SU-DHL-6 (cell line): Measurements from ENCODE around the gene OXCT2.

ENCODE experiments used
- H2AFZ ChIP-seq: fragments of 200-600 bp; sonication (generic); 2 replicates; pipeline ENCODE4 v1.6.1; 2014; ENCODE audit warnings: low read depth, mild to moderate bottlenecking, moderate library complexity, mixed read lengths, antibody characterized with exemption, low read length; ENCODE audit not compliant: severe bottlenecking
- H3F3A ChIP-seq: fragments of 200-600 bp; shearing (Covaris generic); 2 replicates; pipeline ENCODE4 v1.6.0; 2016; ENCODE audit warnings: antibody characterized with exemption, mild to moderate bottlenecking; ENCODE audit not compliant: insufficient read depth
- H3K27ac ChIP-seq: fragments of 200-600 bp; sonication (generic); 2 replicates; pipeline ENCODE4 v1.5.1; 2016; ENCODE audit warnings: low read depth, mild to moderate bottlenecking, low read length, moderate library complexity, mixed read lengths
- H3K27me3 ChIP-seq: fragments of 200-600 bp; sonication (generic), shearing (Covaris generic); 2 replicates; pipeline ENCODE4 v1.6.0; 2014; ENCODE audit warnings: mild to moderate bottlenecking, low read length
- H3K36me3 ChIP-seq: fragments of 200-600 bp; sonication (generic); 2 replicates; pipeline ENCODE4 v1.6.1; 2014; ENCODE audit warnings: mild to moderate bottlenecking, low read length, mixed read lengths
- H3K4me2 ChIP-seq: fragments of 300-600, 200-600 bp; shearing (Covaris generic), sonication (generic); 2 replicates; pipeline ENCODE4 v1.6.0; 2014; ENCODE audit warnings: low read length, low read depth, mild to moderate bottlenecking; ENCODE audit not compliant: poor library complexity, severe bottlenecking
- H3K4me3 ChIP-seq: fragments of 200-600 bp; sonication (generic); 2 replicates; pipeline ENCODE4 v1.5.1; 2014; ENCODE audit warnings: antibody characterized with exemption, low read length, mild to moderate bottlenecking, mixed read lengths; ENCODE audit not compliant: insufficient read depth, poor library complexity, severe bottlenecking
- H3K79me2 ChIP-seq: fragments of 200-600 bp; sonication (generic); 2 replicates; pipeline ENCODE4 v1.6.1; 2014; ENCODE audit warnings: mild to moderate bottlenecking, low read length, moderate library complexity; ENCODE audit not compliant: insufficient read depth
- H3K9ac ChIP-seq: fragments of 200-600 bp; sonication (generic); 2 replicates; pipeline ENCODE4 v1.7.0; 2014; ENCODE audit warnings: mild to moderate bottlenecking, low read length
- H3K9me2 ChIP-seq: fragments of 200-600 bp; sonication (generic); replicated peaks from 2 replicates; pipeline ENCODE4 v1.6.1; 2014; ENCODE audit warnings: low read length; ENCODE audit not compliant: insufficient read depth
- H3K9me3 ChIP-seq: fragments of 200-600 bp; sonication (generic); 2 replicates; pipeline ENCODE4 v1.6.1; 2014; ENCODE audit warnings: low read length, mixed read lengths; ENCODE audit not compliant: insufficient read depth
- H4K20me1 ChIP-seq: fragments of 200-600 bp; sonication (generic); 2 replicates; pipeline ENCODE4 v1.6.1; 2014; ENCODE audit warnings: low read depth, mild to moderate bottlenecking, antibody characterized with exemption, low read length, moderate library complexity, mixed read lengths
- CTCF ChIP-seq: fragments of 200-600 bp; sonication (generic); IDR thresholded peaks from one replicate; pipeline ENCODE4 v1.5.1; 2017; ENCODE audit warnings: antibody characterized with exemption, mild to moderate bottlenecking, low read length, moderate library complexity; ENCODE audit not compliant: insufficient read depth, poor library complexity, severe bottlenecking
- EZH2phosphoT487 ChIP-seq: fragments of 200-600 bp; sonication (generic), shearing (Covaris generic); conservative IDR thresholded peaks from 2 replicates; pipeline ENCODE4 v1.6.1; 2018; ENCODE audit warnings: mild to moderate bottlenecking, antibody characterized with exemption, low read length, moderate library complexity, mixed read lengths

OXCT2 gene

GRCh38 chr1:39760074-39761008 is 10.8 kb downstream of the OXCT2 start:
- Histone ChIP-seq H4K20me1 (no peaks in the 10 kb centered on the region), H3K4me3 (no peak overlapping the region), H3K9me3 (no peaks in the 10 kb centered on the region), H3K36me3 (no peaks in the 10 kb centered on the region), H3K27me3 (no peaks in the 10 kb centered on the region), H3K9ac (no peak overlapping the region), H3F3A (no peaks in the 10 kb centered on the region), H2AFZ (no peak overlapping the region), H3K79me2 (no peaks in the 10 kb centered on the region), H3K4me2 (no peak overlapping the region), H3K27ac (no peak overlapping the region), H3K9me2 (no peaks in the 10 kb centered on the region)
- no peak for TF ChIP-seq CTCF
- no peak for TF ChIP-seq EZH2phosphoT487

- Histone ChIP-seq H3K4me2 (no peak overlapping the region), H3K27ac (no peak overlapping the region), H3K9ac (no peak overlapping the region), H3K9me3 (no peaks in the 10 kb centered on the region), H3K36me3 (no peaks in the 10 kb centered on the region), H3K27me3 (no peaks in the 10 kb centered on the region), H3F3A (no peaks in the 10 kb centered on the region), H3K4me3 (no peak overlapping the region), H3K9me2 (no peaks in the 10 kb centered on the region), H4K20me1 (no peaks in the 10 kb centered on the region), H3K79me2 (no peaks in the 10 kb centered on the region), H2AFZ (no peak overlapping the region)
- no peak for TF ChIP-seq EZH2phosphoT487
- no peak for TF ChIP-seq CTCF
These were observed 11.8 kb downstream of the OXCT2 start for GRCh38 chr1:39759436-39759726.

- H4K20me1 ChIP-seq: no peaks in the 10 kb centered on the region
- no peaks in the 10 kb centered on the region for H3K36me3 ChIP-seq
- no peaks in the 10 kb centered on the region for H3K27me3 ChIP-seq
- H3K9me2 ChIP-seq: no peaks in the 10 kb centered on the region
- H3K79me2 ChIP-seq: no peaks in the 10 kb centered on the region
- no peak overlapping the region for H2AFZ ChIP-seq
- H3F3A ChIP-seq: no peaks in the 10 kb centered on the region
- no peak overlapping the region for H3K27ac ChIP-seq
- H3K4me2 ChIP-seq: no peak overlapping the region
- no peak overlapping the region for H3K4me3 ChIP-seq
- H3K9ac ChIP-seq: no peak overlapping the region
- no peaks in the 10 kb centered on the region for H3K9me3 ChIP-seq
- TF ChIP-seq CTCF (no peak), EZH2phosphoT487 (no peak)
These were observed 12.4 kb downstream of the OXCT2 start for GRCh38 chr1:39758556-39759435.
